Progenitor cell of endocrine pancreas (in vitro differentiated cells): ENCODE measurements around the gene SIX3. TPM values are rescaled to one million over a fixed set of nuclear protein-coding genes. Genes with fewer than 3 reads are reported as not detected.

Experiments
- DNase-seq: peaks from one replicate; pipeline ENCODE4 v3.0.0; 2021; ENCODE audit warnings: low spot score; ENCODE audit not compliant: unreplicated experiment
- H3K27ac Mint-ChIP-seq: 2 replicates; pipeline ENCODE4 v1.8.0; 2021; ENCODE audit warnings: mild to moderate bottlenecking, moderate library complexity, mixed read lengths
- H3K27me3 Mint-ChIP-seq: 2 replicates; pipeline ENCODE4 v1.8.0; 2021; ENCODE audit warnings: mixed read lengths
- H3K36me3 Mint-ChIP-seq: 2 replicates; pipeline ENCODE4 v1.8.0; 2022; ENCODE audit warnings: mixed read lengths; ENCODE audit not compliant: insufficient read depth
- H3K4me1 Mint-ChIP-seq: 2 replicates; pipeline ENCODE4 v1.8.0; 2021; ENCODE audit warnings: low read depth, mixed read lengths
- H3K4me3 Mint-ChIP-seq: 2 replicates; pipeline ENCODE4 v1.8.0; 2021; ENCODE audit warnings: low read depth, mild to moderate bottlenecking, moderate library complexity, mixed read lengths
- H3K9me3 Mint-ChIP-seq: 2 replicates; pipeline ENCODE4 v1.8.0; 2021; ENCODE audit warnings: low read depth, mixed read lengths
- CTCF ChIP-seq: fragments of 200-600 bp; sonication (generic); IDR thresholded peaks from one replicate; pipeline ENCODE4 v1.5.0; 2021; ENCODE audit warnings: antibody characterized with exemption, mild to moderate bottlenecking; ENCODE audit not compliant: unreplicated experiment
- total RNA-seq: library from RNA; stranded (reverse); gene quantifications from 2 replicates; pipeline ENCODE4 v1.2.1, GENCODE V29; 2021

The SIX3 gene
- total RNA-seq, 1 donor from 2014 or later = not detected

GRCh38 chr2:44934983-44935728 is 6.3 kb upstream of the SIX3 start:
- H3K4me1 Mint-ChIP-seq = peaks cover 9% of the 10 kb centered on the region
- peaks cover 89% of the 10 kb centered on the region for H3K27me3 Mint-ChIP-seq

DNA sequence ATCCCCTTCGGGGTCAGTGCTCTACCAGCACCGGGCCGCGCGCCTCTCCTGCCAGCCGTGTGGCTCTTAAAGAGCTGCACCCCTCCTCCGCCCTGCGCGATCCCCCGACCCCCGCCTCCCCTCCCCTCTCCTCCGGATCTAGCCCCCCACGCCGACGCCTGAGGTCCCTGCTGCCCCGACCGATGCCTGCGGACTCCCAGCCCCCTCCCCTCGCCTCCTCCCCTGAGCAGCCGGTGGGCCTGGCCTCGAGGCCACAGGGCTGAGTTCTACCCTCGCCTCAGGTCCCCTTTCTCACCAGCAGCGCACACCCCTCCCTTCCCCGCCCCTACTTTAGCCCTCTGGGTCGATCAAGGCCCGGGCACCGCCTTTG is 5.8 kb upstream of the SIX3 start:
- H3K27me3 Mint-ChIP-seq = peaks cover 89% of the 10 kb centered on the region
- peaks cover 7% of the 10 kb centered on the region for H3K4me1 Mint-ChIP-seq
- no peak overlapping the region for H3K4me3 Mint-ChIP-seq
- no peak for DNase-seq
- no peak overlapping the region for H3K27ac Mint-ChIP-seq
- no peaks in the 10 kb centered on the region for H3K9me3 Mint-ChIP-seq
- H3K36me3 Mint-ChIP-seq = no peaks in the 10 kb centered on the region
- TF ChIP-seq CTCF = no peak

More at GRCh38 chr2:44934983-44935728, 6.3 kb upstream of the SIX3 start:
- Mint-ChIP-seq H3K4me3 (no peak overlapping the region), H3K9me3 (no peaks in the 10 kb centered on the region), H3K36me3 (no peaks in the 10 kb centered on the region), H3K27ac (no peak overlapping the region)
- DNase-seq = no peak
- TF ChIP-seq CTCF = no peak

GRCh38 chr2:44936275-44936674 is 5.2 kb upstream of the SIX3 start:
- no peak for DNase-seq
- H3K27me3 Mint-ChIP-seq = peaks cover 89% of the 10 kb centered on the region
- no peak overlapping the region for H3K4me3 Mint-ChIP-seq
- peaks cover 8% of the 10 kb centered on the region for H3K4me1 Mint-ChIP-seq
- TF ChIP-seq CTCF = no peak
- H3K9me3 Mint-ChIP-seq = no peaks in the 10 kb centered on the region
- no peaks in the 10 kb centered on the region for H3K36me3 Mint-ChIP-seq
- H3K27ac Mint-ChIP-seq = no peak overlapping the region

DNA sequence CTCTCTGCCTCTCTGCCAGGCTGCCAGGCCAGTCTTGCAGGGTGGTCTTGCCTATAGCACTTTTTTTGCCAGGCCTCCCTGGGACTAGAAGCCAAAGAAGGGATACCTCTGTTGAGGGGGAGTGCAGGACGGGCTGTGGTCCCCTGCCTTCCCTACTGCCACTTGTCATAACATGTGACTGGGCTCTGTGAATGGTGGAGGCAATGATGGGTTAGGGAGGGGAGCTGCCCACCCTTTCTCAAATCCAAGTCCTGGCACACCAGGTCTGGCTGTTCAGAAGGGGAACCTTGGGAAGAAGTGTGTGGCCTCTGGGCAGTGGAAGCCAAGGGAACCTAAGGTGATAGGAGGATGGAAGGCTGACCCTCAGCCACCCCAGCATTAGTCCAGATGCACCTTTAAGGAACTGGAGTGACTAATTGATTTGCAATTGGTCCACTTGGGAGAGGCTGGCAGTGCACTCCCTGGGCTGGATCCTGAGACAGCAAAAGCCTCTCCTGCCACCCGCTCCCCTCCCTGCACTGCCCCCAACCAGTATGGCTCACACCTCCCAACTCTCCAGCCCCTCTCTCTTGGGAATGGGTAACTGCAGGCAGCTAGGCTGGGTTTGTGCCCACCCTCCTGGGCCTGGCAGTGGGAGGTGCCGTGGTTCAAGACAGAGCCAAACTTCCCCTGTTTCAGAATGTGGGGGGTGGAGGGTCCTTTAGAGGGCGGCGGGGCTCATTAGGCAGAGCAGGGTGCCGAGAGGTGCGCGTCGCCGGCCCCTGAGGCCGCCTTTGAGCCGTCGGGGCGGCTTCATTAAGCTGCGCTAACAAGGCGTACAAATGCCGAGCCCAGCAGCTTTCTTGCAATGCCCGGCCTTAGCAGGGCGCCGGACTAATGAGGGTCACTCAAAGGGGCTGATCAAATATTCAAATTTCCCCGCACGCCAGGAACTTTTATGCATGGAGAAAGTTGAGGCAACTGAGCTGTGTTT is 4.5 kb upstream of the SIX3 start:
- no peak overlapping the region for H3K27ac Mint-ChIP-seq

More for the DNA sequence above, 4.5 kb upstream of the SIX3 start:
- Mint-ChIP-seq H3K9me3 (no peaks in the 10 kb centered on the region), H3K4me1 (peaks cover 11% of the 10 kb centered on the region), H3K27me3 (peaks cover 89% of the 10 kb centered on the region), H3K4me3 (no peak overlapping the region), H3K36me3 (no peaks in the 10 kb centered on the region)
- TF ChIP-seq CTCF = no peak
- DNase-seq = no peak
